Measurements from ENCODE around the gene CLDN3.
A peak's percentile ranks its signal among the peaks of the same experiment; 100 is the strongest.
"Not testable (repeated sequence)": the region's sequence is repeated elsewhere in the genome, so short reads cannot be mapped to it uniquely, and the experiment has no call there.

Gene CLDN3

DNA sequence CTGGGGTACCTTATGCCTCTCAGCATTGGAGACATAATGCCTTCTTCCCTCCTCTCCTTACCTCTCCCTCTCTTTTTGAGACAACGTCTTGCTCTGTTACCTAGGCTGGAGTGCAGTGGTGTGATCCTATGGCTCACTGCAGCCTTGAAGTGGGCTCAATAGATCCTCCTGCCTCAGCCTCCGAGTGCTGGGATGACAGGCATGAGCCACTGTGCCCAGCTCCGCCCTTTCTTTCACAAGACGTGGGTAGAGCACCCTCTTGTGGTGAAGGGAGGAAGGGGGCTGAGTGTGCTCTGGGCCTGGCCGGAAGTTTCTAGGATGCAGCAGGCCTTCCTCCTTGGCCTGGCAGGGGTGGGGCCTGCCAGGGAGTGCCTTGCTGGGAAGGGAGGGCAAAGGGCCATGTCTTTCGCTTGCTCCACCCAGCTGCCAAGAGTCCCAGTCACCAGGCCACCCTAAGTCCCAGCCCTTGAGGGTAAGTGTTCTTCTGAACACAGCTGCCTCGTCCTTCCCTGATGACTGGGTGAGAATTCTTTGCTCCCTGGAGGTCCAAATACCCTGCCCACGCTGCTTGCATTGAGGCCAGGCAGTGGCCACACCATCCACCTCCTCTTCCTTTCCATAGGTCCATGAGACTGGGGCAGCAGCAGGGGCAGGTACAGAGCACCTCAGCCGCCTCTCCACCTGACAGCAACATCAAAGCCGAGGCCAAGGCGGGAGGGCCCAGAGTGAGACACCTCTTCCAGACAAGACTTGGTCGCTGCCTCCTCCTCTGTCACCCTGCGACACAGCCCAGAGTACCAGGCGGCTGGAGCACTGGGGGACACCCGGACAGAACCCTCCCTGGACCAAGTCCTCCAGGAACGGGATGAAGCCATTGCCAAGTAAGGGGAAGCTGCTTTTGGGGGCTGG is 35.2 kb downstream of the CLDN3 start:
- peak; percentile 94 for DNase-seq

- DNase-seq, result no peak
Observed at GRCh38 chr7:73732397-73732796, 37.7 kb downstream of the CLDN3 start.

DNA sequence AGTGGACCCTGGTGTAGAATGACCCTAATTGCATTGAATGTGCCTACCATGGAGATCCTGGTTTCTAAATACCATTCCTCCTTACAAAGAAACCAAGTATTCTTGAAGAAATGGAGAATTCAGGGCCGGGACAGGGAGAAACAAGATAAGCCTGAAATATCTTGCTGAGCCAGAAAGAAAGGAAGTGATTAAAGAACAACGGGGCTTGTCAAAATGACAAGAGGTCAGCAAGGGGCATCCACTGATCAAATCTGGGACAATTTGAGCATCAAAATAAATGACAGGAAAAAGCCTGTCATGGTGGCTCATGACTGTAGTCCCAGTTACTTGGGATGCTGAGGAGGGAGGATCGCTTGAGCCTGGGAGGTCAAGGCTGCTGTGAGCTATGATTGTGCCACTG is 39.6 kb downstream of the CLDN3 start:
- DNase-seq, result no peak

DNA sequence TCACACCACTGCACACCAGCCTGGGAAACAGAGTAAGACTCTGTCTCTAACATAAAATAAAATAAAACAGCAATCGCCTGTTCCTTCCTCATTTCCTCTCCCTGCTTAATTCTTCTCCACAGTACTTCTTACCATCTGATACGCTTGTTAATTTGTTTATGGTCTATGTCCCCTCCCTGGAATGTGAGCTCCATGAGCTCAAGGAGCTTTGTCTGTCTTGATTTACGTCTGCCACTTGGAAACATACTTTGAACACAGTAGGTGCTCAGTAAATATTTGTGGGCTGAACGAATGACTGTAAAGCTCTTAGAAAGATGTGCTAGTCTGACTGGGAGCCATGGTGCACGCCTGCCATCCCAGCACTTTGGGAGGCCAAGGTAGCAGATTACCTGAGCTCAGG is 41.5 kb downstream of the CLDN3 start:
- DNase-seq, result no peak

DNA sequence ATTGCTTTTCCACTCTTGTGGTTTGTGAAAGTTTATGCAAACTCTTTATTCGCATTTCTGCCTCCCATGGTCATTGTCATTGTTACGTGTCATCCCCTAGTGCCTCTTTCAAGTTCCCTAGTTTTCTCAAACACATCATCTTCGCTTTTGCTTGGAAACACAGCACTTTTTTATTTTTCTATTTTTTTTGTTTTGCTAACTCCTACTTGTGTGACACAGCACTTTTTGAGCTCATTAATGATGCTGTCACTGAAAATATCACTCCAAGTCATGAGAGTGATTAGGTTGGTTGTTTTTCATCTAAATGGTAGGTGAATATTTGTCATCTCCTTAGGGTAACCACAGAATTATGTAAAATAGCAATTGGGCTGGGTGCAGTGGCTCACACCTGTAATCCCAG is 42.1 kb downstream of the CLDN3 start:
- no peak for DNase-seq

GRCh38 chr7:73726083-73726466 is 44.0 kb downstream of the CLDN3 start:
- DNase-seq, result no peak

GRCh38 chr7:73723813-73724212 is 46.3 kb downstream of the CLDN3 start:
- DNase-seq, result no peak

DNA sequence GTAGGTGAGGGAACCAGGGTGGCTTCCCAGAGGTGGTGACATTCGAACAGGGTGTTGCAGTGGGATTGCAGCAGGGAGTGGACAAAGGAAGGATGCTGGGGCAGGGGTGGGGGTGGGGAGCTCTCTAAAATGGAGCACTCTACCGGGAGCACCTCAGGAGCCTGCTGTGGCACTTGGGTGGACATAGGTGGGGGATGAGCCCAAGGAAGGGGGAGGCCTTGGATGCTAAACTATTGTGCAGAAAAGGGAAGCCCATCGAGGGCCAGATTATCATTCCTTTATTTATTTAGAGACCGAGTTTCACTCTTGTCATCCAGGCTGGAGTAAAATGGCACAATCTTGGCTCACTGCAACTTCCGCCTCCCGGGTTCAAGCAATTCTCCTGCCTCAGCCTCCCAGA is 47.3 kb downstream of the CLDN3 start:
- DNase-seq, result no peak

DNA sequence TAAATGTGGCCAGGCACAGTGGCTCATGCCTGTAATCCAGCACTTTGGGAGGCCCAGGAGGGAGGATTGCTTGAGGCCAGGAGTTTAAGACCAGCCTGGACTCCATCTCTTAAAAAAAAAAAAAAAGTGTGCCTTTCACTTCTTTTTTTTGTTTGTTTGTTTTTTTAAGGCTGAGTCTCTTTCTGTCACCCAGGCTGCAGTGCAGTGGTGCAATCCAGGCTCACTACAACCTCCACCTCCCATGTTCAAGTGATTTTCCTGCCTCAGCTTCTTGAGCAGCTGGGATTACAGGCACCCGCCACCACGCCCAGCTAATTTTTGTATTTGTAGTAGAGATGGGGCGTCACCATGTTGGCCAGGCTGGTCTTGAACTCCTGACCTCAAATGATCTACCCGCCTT is 47.9 kb downstream of the CLDN3 start:
- not testable (repeated sequence) for DNase-seq

DNA sequence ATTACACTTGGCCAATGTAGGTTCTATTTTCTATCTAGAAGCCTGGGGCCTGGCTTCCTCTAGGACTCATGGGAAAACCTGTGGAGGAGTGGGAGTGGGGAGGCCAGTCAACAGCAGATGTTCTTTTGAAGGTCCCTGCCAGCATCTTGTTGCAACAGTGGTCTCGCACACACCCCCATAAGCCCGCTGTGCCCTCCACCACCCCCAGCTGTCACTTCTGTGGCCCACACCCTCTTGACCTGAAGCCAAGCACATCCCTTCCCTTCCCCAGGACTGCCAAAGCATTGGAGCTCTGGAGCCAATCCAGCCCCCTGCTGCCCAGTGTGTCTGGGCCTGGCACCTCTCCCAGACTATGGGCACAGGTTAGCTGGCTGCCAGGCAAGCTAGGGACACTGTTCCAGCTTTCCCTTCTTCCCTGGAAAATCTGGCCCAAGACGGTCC is 48.7 kb downstream of the CLDN3 start:
- DNase-seq, result peak; percentile 31

DNA sequence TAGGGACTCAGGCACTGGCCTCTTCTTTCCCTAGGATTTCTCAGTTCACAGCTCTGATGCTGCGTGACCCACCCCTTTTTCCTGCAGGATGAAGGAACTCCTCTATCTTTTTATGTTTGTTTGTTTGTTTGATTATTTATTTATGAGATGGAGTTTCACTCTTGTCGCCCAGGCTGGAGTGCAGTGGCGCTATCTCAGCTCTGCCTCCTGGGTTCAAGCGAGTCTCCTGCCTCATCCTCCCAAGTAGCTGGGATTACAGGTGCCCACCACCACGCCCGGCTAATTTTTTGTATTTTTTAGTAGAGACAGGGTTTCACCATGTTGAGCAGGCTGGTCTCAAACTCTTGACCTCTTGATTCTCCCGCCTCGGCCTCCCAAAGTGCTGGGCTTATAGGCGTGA is 49.6 kb downstream of the CLDN3 start:
- DNase-seq, result not testable (repeated sequence)

DNA sequence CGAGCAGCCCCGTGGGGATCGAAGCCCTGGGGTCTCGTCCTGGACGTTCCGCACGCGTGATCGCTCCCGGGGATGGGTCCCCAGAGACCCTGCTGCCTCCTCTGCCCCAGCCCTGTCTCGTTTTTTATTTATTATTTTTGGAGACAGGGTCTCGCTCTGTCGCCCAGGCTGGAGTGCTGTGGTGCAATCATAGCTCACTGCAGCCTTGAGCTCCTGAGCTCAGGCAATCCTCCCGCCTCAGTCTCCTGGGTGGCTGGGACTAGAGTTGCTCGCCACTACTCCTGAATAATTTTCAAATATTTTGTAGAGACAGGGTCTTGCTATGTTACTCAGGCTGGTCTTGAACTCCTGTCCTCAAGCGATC is 50.3 kb downstream of the CLDN3 start:
- DNase-seq, result no peak

Measured in NCI-H82 (cell line).